ENCODE measurements around the gene HSPA6.

DNA sequence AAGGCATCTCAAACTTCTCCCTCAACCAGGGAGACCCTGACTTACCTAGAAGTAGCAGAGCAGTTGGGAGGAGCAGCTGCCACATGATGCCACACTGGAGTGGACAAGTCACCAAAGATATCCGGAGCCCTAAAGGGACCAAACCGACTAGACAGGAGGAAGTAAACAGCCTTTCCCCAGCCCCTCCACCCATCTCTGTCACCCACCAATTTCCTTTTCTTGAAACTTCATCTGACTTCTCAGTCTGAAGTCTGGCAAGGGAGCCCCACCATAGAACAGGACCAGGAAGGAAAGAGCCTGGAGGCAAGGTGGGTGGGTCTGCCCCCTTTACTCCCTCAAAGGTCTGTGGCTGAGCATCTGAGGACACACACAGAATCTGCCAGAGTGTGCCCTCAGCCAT, 25.3 kb downstream of the HSPA6 start, which contains the start of gene FCGR3A:
- TF ChIP-seq, protein P1, sequence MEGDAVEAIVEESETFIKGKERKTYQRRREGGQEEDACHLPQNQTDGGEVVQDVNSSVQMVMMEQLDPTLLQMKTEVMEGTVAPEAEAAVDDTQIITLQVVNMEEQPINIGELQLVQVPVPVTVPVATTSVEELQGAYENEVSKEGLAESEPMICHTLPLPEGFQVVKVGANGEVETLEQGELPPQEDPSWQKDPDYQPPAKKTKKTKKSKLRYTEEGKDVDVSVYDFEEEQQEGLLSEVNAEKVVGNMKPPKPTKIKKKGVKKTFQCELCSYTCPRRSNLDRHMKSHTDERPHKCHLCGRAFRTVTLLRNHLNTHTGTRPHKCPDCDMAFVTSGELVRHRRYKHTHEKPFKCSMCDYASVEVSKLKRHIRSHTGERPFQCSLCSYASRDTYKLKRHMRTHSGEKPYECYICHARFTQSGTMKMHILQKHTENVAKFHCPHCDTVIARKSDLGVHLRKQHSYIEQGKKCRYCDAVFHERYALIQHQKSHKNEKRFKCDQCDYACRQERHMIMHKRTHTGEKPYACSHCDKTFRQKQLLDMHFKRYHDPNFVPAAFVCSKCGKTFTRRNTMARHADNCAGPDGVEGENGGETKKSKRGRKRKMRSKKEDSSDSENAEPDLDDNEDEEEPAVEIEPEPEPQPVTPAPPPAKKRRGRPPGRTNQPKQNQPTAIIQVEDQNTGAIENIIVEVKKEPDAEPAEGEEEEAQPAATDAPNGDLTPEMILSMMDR (IDR thresholded peaks at IDR 0.05; ENCODE audit: insufficient read depth, low read length, poor library complexity, severe bottlenecking), result no peak
- TF ChIP-seq EZH2phosphoT487 (conservative IDR thresholded peaks at IDR 0.05; ENCODE audit: low read length), result no peak

Measured in SU-DHL-6 (cell line).